HG02763 (cell line): Measurements from ENCODE around the gene CARD8.
A peak's percentile ranks its signal among the peaks of the same experiment; 100 is the strongest.
"Not testable (repeated sequence)": the region's sequence is repeated elsewhere in the genome, so short reads cannot be mapped to it uniquely, and the experiment has no call there.

Experiments used
- ATAC-seq: cut with Tn5 transposase; IDR thresholded peaks from one replicate; pipeline ENCODE4 v1.9.1; 2021; ENCODE audit warnings: mild to moderate bottlenecking, moderate library complexity; ENCODE audit not compliant: unreplicated experiment

Gene CARD8

DNA sequence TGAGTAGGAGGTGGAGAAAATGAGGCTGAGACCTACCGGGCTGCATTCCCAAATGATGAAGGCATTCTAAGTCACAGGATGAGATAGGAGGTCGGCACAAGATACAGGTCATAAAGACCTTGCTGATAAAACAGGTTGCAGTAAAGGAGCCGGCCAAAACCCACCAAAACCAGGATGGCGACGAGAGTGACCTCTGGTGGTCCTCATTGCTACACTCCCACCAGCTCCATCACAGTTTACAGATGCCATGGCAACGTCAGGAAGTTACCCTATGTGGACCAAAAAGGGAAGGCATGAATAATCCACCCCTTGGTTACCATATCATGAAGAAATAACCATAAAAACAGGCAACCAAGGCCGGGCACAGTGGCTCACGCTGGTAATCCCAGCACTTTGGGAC, 9.6 kb upstream of the CARD8 start:
- not testable (repeated sequence) for ATAC-seq

DNA sequence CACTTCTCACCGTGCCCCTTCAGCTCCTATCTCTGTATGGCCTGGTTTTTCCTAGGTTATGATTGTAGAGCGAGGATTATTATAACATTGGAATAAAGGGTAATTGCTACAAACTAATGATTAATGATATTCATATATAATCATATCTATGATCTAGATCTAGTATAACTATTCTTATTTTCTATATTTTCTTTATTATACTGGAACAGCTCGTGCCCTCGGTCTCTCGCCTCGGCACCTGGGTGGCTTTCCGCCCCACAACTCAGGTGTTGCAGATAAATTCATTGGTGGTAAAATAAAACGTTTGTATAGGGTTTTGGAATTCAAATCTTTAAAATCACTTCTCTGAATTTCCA, 4.6 kb upstream of the CARD8 start:
- not testable (repeated sequence) for ATAC-seq

DNA sequence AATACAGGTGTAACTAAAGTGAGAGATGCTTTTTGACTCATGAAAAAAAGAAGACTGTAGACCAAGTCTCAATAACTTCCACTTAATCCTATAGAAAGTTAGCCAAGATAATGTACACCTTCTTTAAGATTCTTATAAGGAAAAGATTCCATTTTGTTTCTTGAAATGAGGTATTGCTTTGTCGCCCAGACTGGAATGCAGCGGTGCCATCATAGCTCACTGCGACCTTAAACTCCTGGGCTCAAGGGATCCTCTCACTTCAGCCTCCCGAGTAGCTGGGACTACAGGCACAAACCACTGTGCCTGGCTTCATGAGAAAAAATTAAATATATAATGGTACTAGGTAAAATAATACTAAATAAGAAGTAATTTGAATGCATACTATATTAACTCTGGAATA, 3.3 kb upstream of the CARD8 start:
- ATAC-seq: not testable (repeated sequence)

DNA sequence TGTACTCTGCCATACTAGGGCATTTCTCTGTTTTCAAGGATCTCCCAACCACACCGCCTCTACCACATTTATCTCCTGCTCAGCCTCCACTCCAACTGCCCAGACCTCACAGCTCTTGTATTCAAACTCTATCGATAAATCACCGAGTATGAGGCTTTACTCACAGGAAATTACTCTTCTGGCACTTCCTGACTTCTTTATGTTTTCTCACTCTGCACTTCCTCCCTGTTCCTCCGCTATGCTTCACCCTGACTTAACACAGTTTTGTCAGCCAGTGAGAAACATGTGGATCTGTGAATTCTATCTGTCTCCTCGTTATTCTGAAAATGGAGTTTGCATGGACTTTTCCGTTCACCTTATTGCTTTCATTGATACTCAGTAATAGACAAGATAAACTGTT, 2.6 kb upstream of the CARD8 start:
- no peak for ATAC-seq

DNA sequence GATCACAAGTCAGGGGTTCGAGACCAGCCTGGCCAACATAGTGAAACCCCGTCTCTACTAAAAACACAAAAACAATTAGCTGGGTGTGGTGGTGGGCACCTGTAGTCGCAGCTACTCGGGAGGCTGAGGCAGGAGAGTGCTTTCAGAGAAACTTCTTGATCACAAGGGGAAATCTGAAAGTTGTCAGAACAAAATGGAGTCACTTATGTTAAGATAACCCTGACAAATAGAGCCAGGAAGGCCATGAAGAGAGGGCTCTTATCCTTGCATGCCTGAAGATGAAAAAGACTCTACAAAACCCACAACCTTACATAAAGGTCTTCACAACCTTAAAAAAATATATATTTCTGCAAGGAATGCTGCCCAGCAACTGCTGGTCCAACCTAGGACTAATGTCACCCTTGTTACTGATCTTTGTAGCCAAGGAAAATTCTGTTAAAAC, 1.2 kb downstream of the CARD8 start:
- no peak for ATAC-seq

DNA sequence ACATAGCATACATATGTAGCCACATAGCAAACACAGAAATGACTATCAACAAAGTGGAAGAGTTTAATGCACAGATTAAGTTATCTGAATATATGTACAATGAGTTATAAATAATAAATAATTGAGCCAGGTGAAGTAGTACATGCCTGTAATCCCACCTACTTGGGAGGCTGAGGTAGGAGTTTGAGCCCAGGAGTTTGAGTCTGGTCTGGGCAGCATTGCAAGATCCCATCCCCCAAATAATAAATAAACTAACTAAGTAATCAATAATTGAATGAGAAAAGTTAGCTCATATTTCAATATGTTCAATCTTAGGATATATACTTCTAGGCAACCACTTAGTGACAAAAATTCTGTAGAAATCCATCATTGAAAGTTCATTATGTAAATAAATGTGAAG, 1.7 kb downstream of the CARD8 start:
- no peak for ATAC-seq

DNA sequence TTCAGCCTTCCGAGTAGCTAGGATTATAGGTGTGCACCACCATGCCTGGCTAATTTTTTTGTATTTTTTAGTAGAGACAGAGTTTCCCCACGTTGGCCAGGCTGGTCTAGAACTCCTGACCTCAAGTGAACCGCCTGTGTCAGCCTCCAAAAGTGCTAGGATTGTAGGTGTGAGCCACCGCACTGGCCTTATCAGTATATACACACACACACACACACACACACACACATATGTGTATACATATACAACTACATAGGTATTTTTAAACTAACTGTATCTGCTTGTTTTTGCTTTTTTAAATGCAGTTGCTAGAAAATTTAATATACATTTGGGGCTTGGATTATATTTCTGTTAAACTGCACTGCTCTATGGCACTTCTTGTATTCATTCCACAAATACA, 3.1 kb downstream of the CARD8 start:
- ATAC-seq: no peak

DNA sequence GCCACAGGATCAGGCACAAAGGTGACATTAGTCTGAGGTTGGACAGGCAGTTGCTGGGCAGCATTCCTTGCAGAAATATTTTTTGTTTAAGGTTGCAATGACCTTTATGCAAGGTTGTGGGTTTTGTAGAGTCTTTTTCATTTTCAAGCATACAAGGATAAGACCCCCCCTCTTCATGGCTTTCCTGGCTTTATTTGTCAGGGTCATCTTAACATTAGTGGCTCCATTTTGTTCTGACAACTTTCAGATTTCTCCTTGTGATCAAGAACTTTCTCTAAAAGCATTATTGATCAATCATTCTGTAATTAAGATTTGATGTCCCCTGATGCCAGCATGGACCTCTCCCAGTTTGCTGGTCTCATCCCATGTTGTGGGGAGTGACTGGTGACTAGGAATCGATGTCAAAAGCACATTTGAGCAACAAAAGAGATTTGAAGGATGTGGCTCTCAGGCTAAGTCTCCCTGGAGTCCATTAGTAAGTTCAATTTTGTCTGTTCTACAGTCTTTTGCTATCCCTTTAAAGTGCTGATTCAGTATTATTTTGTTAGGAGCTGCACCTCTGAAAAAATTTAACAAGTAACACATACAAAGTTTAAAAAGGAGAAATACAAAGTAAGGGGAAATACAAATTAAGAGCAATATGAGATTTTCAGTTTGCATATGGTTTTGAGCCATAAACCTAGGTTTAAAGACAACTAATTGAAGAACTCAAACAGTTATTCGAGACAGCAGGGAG, 5.3 kb downstream of the CARD8 start:
- ATAC-seq: no peak

DNA sequence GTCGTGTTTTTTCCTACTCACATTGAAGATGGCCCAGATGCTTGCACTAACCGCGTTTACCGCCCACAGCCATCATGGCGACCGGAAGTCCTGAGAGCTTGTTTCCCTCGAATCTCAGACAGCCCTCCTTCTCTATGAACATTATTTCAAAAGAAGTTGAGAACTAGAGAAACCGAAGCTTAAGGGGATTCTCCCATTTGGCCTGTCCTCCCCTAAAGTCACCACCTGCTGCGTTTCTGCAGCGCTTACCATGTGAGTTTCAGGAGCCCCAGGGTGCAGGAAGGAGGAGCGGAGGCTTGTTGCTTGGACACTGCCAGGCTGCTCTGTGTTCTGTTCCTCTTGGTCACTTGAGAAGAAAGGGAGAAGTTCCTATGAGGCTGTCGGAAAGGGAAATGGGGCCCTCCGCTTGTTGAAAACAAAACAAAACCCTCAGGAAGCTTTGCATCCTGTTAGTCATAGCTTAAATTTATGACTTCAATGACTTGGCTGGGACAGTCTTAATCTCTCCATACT, 6.2 kb downstream of the CARD8 start:
- peak; percentile 64 for ATAC-seq

DNA sequence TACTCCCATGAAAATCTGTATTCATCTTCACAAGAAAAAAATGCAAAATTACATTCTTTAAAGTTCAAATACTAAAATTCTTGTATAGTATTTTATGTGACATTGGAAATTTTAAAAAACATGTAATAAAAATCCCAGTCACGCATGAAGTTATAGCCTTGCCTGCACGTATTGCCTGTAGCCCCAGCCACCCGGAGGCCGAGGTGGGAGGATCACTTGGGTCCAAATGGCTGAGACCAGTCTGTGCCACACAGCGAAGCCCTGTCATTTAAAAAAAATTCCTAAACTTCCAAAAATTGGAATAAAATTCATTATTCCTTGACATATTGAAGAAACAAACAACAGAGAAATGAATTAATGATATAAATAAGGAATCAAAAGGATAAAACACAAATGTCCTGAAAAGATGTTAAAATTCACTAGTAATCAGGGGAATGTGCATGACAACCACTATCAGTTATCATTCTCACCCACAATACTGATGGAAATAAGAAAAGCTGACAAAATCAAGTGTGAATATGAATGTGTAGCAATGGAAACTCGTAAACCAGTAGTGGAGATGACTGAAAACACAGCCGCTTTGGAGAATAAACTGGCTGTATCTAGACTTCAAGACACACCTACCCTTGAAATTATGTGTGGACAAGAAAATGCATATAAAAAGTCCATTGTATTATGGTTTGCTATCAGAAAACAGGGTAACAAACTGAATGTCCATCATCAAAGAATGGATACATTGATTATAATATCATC, 7.5 kb downstream of the CARD8 start:
- ATAC-seq: no peak

DNA sequence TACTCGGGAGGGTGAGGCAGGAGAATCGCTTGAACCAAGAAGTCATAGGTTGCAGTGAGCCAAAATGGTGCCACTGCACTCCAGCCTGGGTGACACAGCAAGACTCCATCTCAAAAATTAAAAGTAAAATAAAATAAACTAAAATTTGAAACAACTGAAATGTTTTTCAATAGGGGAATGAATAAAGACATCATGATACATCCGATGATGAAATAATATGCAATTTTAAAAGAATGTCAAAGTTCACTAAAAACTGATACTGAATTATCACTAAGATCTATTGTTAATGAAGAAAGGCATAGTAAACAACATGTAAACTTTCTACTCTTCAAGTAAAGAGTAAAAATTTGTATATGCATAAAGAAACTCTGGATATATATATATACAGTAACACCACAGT, 8.5 kb downstream of the CARD8 start:
- ATAC-seq: no peak

DNA sequence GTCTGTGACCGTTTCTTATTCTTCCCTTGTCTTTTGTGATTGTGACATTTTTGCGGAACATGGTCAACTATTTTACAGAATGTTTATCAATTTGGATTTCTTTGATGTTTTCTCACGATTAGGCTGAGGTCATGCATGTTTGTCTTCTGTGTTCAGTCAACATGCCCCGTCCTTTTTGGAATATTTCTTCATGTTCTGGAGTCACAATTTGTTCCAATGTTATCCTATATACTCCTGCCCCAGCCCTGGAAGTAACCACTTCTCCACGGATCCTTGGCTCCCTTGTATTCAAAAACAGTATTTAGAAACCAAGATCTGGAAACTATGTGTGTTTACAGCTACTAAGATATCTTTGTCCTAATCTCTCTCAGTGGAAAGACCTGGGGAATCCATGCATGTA, 9.6 kb downstream of the CARD8 start:
- no peak for ATAC-seq

DNA sequence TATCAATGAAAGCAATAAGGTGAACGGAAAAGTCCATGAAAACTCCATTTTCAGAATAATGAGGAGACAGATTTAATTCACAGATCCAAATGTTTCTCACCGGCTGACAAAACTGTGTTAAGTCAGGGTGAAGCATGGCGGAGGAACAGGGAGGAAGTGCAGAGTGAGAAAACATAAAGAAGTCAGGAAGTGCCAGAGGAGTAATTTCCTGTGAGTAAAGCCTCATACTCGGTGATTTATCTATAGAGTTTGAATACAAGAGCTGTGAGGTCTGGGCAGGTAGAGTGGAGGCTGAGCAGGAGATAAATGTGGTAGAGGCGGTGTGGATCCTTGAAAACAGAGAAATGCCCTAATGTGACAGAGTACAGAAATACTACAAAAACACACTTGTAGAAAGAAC, 11.4 kb downstream of the CARD8 start:
- no peak for ATAC-seq

DNA sequence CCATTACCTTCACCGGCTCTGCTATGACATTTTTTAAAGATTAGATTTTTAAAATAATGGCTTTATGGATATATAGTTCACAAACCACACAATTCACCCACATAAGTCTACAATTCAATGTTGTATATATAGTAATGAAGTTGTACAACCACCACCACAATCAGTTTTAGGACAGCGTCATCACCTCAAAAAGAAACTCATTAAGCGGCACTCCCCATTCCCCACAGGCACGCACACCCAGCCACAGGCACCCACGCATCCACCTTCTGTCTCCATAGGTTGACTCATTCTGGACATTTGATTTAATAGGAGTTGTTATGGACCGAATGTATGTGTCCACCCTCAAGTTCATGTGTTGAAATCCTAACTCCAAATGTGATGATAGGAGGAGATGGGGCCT, 13.9 kb downstream of the CARD8 start:
- not testable (repeated sequence) for ATAC-seq

DNA sequence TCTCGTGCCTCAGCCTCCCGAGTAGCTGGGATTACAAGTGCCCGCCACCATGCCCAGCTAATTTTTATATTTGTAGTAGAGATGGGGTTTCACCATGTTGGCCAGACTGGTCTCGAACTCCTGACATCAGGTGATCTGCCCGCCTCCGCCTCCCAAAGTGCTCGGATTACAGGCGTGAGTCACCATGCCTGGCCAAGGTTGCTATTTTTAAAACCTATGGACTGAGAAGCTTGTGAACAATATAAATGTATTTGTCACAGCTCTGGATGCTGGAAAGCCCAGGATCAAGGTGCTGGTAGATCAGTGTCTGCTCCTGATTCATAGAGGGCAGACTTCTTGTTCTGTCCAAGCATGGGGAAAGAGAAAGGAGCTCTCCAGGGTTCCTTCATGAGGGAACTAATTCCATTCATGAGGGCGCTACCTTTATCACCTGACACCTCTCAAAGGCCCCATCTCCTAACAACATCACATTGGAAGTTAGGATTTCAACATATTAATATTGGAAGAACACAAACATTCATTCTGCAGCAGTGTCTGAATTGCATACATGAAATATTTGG, 16.1 kb downstream of the CARD8 start:
- ATAC-seq: no peak

DNA sequence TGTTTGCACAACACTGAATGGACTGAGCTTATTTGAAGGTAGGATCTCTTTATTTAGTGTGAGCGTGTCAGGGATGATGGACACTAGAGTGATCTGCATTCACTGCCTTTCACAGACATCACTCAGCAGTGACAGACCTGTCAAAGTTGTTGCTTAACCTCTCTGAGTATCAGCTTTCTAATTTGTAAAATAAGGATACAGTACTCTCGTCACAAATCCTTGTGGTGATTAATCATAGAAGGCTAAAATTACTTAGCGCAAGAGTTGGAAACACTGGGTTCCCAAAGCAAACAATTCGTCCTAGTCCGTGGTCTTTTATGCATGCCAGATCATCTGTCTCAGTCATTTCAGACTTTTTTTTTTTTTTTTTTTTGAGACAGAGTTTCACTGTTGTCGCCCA, 16.6 kb downstream of the CARD8 start:
- no peak for ATAC-seq

DNA sequence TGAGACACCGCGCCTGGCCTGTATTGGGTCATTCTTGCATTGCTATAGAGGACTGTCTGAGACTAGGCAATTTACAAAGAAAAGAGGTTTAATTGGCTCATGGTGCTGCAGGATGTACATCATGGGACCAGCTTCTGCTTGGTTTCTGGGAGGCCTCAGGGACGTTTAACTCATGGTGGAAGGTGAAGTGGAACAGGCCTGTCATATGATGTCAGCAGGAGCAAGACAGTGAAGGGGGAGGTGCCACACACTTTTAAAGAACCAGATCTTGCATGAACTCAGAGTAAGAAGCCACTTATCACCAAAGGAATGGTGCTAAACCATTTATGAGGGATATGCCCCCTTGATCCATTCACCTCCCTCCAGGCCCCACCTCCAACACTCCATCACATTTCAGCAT, 18.7 kb downstream of the CARD8 start:
- ATAC-seq: no peak

DNA sequence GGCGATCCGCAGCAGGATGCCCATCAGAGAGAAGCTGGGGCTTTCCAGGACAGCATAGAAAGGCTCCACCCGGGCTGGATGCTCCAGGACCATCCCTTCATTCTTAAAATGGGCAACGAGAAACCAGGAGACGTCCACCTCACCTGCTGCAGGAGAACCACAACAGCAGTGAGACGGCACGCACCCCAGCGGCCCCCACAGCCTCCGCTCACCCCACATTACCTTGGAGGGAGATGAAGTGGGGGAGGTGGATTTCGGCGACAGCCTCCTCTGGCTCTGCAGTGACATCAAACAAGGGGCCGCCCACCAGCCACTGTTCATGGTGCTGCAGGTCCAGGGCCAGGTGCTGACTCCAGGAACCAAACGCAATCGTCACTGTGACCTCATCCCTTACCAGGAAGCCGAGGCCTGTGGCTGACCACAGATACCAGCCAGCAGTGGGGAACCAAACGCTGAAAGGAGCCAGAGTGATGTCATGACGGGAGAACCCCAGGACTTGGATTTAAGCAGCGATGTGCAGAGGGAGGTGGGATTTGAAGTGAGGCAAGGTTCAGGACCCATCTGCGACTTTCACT, 25.1 kb downstream of the CARD8 start:
- ATAC-seq: no peak

DNA sequence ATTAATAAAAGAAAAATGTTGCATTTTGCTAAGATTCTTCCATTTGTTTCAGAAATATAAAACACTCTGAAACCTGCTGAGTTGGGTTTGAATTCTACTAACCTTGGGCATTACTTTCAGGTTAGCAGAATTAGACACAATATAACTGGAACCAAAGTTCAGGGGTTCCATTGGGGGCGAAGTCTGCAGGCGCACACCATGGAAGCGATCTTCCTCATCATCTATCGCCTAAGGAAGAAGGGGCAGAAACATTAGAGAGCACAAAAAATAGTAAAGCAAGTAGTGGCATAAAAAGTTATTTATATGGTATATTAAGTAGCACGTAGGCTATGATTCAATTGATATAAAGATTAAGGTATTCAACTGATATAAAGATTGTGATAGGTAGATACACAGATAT, 34.1 kb downstream of the CARD8 start:
- ATAC-seq: no peak

DNA sequence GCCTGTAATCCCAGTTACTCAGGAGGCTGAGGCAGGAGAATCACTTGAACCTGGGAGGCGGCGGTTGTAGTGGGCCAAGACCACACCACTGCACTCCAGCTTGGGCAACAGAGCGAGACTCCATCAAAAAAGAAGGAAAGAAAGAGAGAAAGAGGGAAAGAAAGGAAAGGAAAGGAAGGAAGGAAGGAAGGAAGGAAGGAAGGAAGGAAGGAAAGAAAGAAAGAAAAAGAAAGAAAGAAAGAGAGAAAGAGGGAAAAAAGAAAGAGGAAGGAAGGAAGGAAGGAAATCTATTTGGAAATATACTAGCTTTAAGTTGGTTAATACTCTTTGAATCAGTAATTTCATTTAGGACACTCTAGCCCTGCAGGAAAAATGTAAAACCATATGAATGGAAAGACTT, 34.9 kb downstream of the CARD8 start:
- not testable (repeated sequence) for ATAC-seq

DNA sequence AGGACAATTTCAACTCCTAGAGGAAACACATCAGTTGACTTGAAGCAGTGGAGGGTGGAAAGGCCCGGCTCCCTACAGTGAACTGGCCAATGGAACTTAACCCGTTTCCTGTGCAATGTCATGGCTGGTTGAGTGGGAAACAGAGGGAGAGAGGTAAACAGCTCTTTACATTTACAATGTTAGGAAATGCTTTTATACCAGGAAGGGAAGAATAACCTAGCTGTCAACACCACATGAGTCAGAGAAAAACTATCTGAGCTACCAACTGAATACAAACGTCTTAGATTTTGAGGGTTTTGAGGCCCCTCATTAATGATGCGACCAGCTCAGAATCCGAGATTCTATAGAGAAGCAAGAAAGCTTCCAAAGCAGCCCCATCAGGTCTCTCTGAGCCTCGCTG, 36.7 kb downstream of the CARD8 start:
- ATAC-seq: no peak

DNA sequence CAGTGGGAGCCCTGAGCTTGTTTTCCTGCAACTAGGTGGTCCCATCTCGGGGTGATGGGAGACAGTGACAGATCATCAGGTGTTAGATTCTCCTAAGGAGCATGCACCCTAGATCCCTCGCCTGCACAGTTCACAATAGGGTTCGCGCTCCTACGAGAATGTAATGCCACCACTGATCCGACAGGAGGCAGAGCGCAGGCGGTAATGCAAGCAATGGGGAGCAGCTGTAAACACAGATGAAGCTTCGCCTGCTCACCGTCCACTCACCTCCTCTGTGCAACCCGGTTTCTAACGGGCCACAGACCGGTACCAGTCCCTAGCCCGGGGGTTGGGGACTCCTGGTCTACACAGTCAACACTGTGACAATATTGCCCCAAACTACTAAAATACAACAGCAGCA, 38.8 kb downstream of the CARD8 start:
- no peak for ATAC-seq
